A673 (cell line): ENCODE results near the gene LTBR. TPM values are rescaled to one million over a fixed set of nuclear protein-coding genes. Genes with fewer than 3 reads are reported as not detected.

Experiments
- BruUV-seq: library from RNA; stranded (reverse); fragments of 400-500 nt; replicated peaks from 2 replicates; lab custom pipeline; 2021; lab: Mats Ljungman, UMichigan
- CTCF ChIA-PET: fragments of 300-600 bp; sonication (Branson Sonifier 250); formaldehyde crosslinking; loops from one replicate; lab custom pipeline; 2022; ENCODE audit warnings: antibody characterized with exemption; lab: Charles Lee
- POLR2A ChIA-PET: fragments of 300-600 bp; sonication (Branson Sonifier 250); formaldehyde crosslinking; loops from one replicate; lab custom pipeline; 2022; ENCODE audit warnings: antibody characterized with exemption; ENCODE audit not compliant: low non-redundant PET; lab: Charles Lee
- DNase-seq: peaks from one replicate; pipeline ENCODE4 v3.0.0-alpha.2; 2015; ENCODE audit warnings: low spot score
- H3K27ac ChIP-seq: fragments of 200-600 bp; sonication (generic); 2 replicates; pipeline ENCODE4 v1.5.1; 2016; ENCODE audit warnings: mixed run types, low read depth, mild to moderate bottlenecking, mixed read lengths, antibody characterized with exemption, low read length; ENCODE audit not compliant: poor library complexity, severe bottlenecking
- H3K27me3 ChIP-seq: fragments of 200-600 bp; sonication (generic); replicated peaks from 2 replicates; pipeline ENCODE4 v1.6.1; 2017; ENCODE audit warnings: mixed run types, low read depth, mild to moderate bottlenecking, mixed read lengths, antibody characterized with exemption, low read length; ENCODE audit not compliant: insufficient read depth, poor library complexity
- H3K36me3 ChIP-seq: fragments of 200-600 bp; sonication (generic); 2 replicates; pipeline ENCODE4 v1.6.1; 2016; ENCODE audit warnings: mixed run types, mild to moderate bottlenecking, mixed read lengths, antibody characterized with exemption, low read length; ENCODE audit not compliant: insufficient read depth, poor library complexity, severe bottlenecking
- H3K4me1 ChIP-seq: fragments of 200-600 bp; sonication (generic); 2 replicates; pipeline ENCODE4 v1.6.1; 2017; ENCODE audit warnings: mixed run types, mild to moderate bottlenecking, mixed read lengths, antibody characterized with exemption, low read length; ENCODE audit not compliant: insufficient read depth, poor library complexity, severe bottlenecking
- H3K4me3 ChIP-seq: fragments of 200-600 bp; sonication (generic); 2 replicates; pipeline ENCODE4 v1.5.1; 2016; ENCODE audit warnings: low read depth, mixed run types, mild to moderate bottlenecking, mixed read lengths, low read length; ENCODE audit not compliant: poor library complexity, severe bottlenecking
- H3K9me3 ChIP-seq: fragments of 200-600 bp; sonication (generic); 2 replicates; pipeline ENCODE4 v1.6.1; 2016; ENCODE audit warnings: mixed run types, low read depth, mild to moderate bottlenecking, mixed read lengths, antibody characterized with exemption, low read length; ENCODE audit not compliant: poor library complexity, severe bottlenecking
- CTCF ChIP-seq: fragments of 300-800, 200-600 bp; sonication (generic); conservative IDR thresholded peaks from 2 replicates; pipeline ENCODE4 v1.5.1; 2017; ENCODE audit warnings: low read depth, mild to moderate bottlenecking, antibody characterized with exemption, low read length, moderate library complexity, mixed read lengths
- EZH2 ChIP-seq: fragments of 200-600 bp; sonication (generic); IDR thresholded peaks from 2 replicates; pipeline ENCODE4 v1.6.1; 2017; ENCODE audit warnings: borderline replicate concordance, low read depth, mild to moderate bottlenecking, mixed read lengths, antibody characterized with exemption, low read length; ENCODE audit not compliant: poor library complexity, severe bottlenecking
- intact Hi-C: fragments of 100-400 bp; cut with micrococcal nuclease; formaldehyde crosslinking; loops from one replicate; pipeline ENCODE4 v1.10.0; 2022; ENCODE audit not compliant: unreplicated experiment
- total RNA-seq: library from RNA; stranded (reverse); gene quantifications from 2 replicates; pipeline ENCODE4 v1.2.3, GENCODE V29; 2021

The LTBR gene
- total RNA-seq, 1 experiment from 2014 or later, result 27.5 TPM

- H3K27ac ChIP-seq, result no peak overlapping the region
- no peaks in the 10 kb centered on the region for H3K4me1 ChIP-seq
- H3K4me3 ChIP-seq, result no peak overlapping the region
- POLR2A ChIA-PET, result no interaction called here
- no peaks in the 10 kb centered on the region for H3K27me3 ChIP-seq
- BruUV-seq, result no TSS peak
- TF ChIP-seq CTCF, result no peak
- TF ChIP-seq EZH2, result no peak
- intact Hi-C loops, result no loop called here
- CTCF ChIA-PET, result no interaction called here
- no peak for DNase-seq
- H3K9me3 ChIP-seq, result no peaks in the 10 kb centered on the region
- H3K36me3 ChIP-seq, result no peaks in the 10 kb centered on the region
These were observed 28.2 kb upstream of the LTBR start for GRCh38 chr12:6355491-6356373.

DNA sequence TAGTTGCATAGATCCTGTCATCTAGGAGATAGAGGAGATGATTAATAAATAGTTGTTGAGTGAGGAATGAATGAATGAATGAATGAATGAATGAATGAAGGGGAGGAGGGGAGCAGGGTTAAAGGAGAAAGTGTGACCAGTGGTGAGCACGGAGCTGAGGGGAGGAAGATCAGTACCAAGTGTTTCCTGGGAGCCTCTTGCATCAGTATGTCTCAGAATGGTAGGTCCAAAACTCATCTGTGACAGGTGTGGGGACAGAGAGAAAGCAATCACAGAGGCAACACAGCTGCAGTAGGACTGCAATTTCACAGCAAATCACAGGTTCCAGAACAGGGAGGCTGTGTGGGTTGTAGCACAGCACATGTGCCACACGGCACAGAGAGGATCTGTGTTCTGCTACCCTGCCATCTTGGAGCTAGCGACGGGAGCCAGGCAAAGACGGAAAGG lies 27.6 kb upstream of the LTBR start:
- no peaks in the 10 kb centered on the region for H3K27me3 ChIP-seq

GRCh38 chr12:6358881-6359280 lies 25.1 kb upstream of the LTBR start:
- ChIA-PET CTCF (interaction anchor here (0.7 kb wide), 1 partner anchor 23 kb away, joined by 10 read pairs; no protein-coding TSS in a partner anchor), POLR2A (interaction anchor here (0.6 to 0.7 kb wide), 4 partner anchors 16 to 111 kb away, joined by 4 to 13 read pairs (median 8); no protein-coding TSS in a partner anchor)
- H3K4me3 ChIP-seq, result no peak overlapping the region
- H3K9me3 ChIP-seq, result no peaks in the 10 kb centered on the region
- no peak for DNase-seq
- TF ChIP-seq CTCF (no peak), EZH2 (no peak)
- no peak overlapping the region for H3K27ac ChIP-seq
- intact Hi-C loops, result no loop called here
- no peaks in the 10 kb centered on the region for H3K36me3 ChIP-seq
- H3K4me1 ChIP-seq, result peaks cover 8% of the 10 kb centered on the region
- no peaks in the 10 kb centered on the region for H3K27me3 ChIP-seq
- BruUV-seq, result no TSS peak

More for the DNA sequence above, 27.6 kb upstream of the LTBR start:
- H3K9me3 ChIP-seq, result no peaks in the 10 kb centered on the region
- no peaks in the 10 kb centered on the region for H3K36me3 ChIP-seq
- DNase-seq, result no peak
- TF ChIP-seq CTCF (no peak), EZH2 (no peak)
- CTCF ChIA-PET, result no interaction called here
- intact Hi-C loops, result no loop called here
- H3K4me3 ChIP-seq, result no peak overlapping the region
- no peak overlapping the region for H3K27ac ChIP-seq
- no peaks in the 10 kb centered on the region for H3K4me1 ChIP-seq
- BruUV-seq, result no TSS peak
- POLR2A ChIA-PET, result no interaction called here
